SU-DHL-6 (cell line): ENCODE results near the gene CH25H.

ENCODE experiments used
- H2AFZ ChIP-seq: fragments of 200-600 bp; sonication (generic); 2 replicates; pipeline ENCODE4 v1.6.1; 2014; ENCODE audit warnings: low read depth, mild to moderate bottlenecking, moderate library complexity, mixed read lengths, antibody characterized with exemption, low read length; ENCODE audit not compliant: severe bottlenecking
- H3F3A ChIP-seq: fragments of 200-600 bp; shearing (Covaris generic); 2 replicates; pipeline ENCODE4 v1.6.0; 2016; ENCODE audit warnings: antibody characterized with exemption, mild to moderate bottlenecking; ENCODE audit not compliant: insufficient read depth
- H3K27ac ChIP-seq: fragments of 200-600 bp; sonication (generic); 2 replicates; pipeline ENCODE4 v1.5.1; 2016; ENCODE audit warnings: low read depth, mild to moderate bottlenecking, low read length, moderate library complexity, mixed read lengths
- H3K27me3 ChIP-seq: fragments of 200-600 bp; sonication (generic), shearing (Covaris generic); 2 replicates; pipeline ENCODE4 v1.6.0; 2014; ENCODE audit warnings: mild to moderate bottlenecking, low read length
- H3K36me3 ChIP-seq: fragments of 200-600 bp; sonication (generic); 2 replicates; pipeline ENCODE4 v1.6.1; 2014; ENCODE audit warnings: mild to moderate bottlenecking, low read length, mixed read lengths
- H3K4me2 ChIP-seq: fragments of 300-600, 200-600 bp; shearing (Covaris generic), sonication (generic); 2 replicates; pipeline ENCODE4 v1.6.0; 2014; ENCODE audit warnings: low read length, low read depth, mild to moderate bottlenecking; ENCODE audit not compliant: poor library complexity, severe bottlenecking
- H3K4me3 ChIP-seq: fragments of 200-600 bp; sonication (generic); 2 replicates; pipeline ENCODE4 v1.5.1; 2014; ENCODE audit warnings: antibody characterized with exemption, low read length, mild to moderate bottlenecking, mixed read lengths; ENCODE audit not compliant: insufficient read depth, poor library complexity, severe bottlenecking
- H3K79me2 ChIP-seq: fragments of 200-600 bp; sonication (generic); 2 replicates; pipeline ENCODE4 v1.6.1; 2014; ENCODE audit warnings: mild to moderate bottlenecking, low read length, moderate library complexity; ENCODE audit not compliant: insufficient read depth
- H3K9ac ChIP-seq: fragments of 200-600 bp; sonication (generic); 2 replicates; pipeline ENCODE4 v1.7.0; 2014; ENCODE audit warnings: mild to moderate bottlenecking, low read length
- H3K9me2 ChIP-seq: fragments of 200-600 bp; sonication (generic); replicated peaks from 2 replicates; pipeline ENCODE4 v1.6.1; 2014; ENCODE audit warnings: low read length; ENCODE audit not compliant: insufficient read depth
- H3K9me3 ChIP-seq: fragments of 200-600 bp; sonication (generic); 2 replicates; pipeline ENCODE4 v1.6.1; 2014; ENCODE audit warnings: low read length, mixed read lengths; ENCODE audit not compliant: insufficient read depth
- H4K20me1 ChIP-seq: fragments of 200-600 bp; sonication (generic); 2 replicates; pipeline ENCODE4 v1.6.1; 2014; ENCODE audit warnings: low read depth, mild to moderate bottlenecking, antibody characterized with exemption, low read length, moderate library complexity, mixed read lengths
- CTCF ChIP-seq: fragments of 200-600 bp; sonication (generic); IDR thresholded peaks from one replicate; pipeline ENCODE4 v1.5.1; 2017; ENCODE audit warnings: antibody characterized with exemption, mild to moderate bottlenecking, low read length, moderate library complexity; ENCODE audit not compliant: insufficient read depth, poor library complexity, severe bottlenecking
- EZH2phosphoT487 ChIP-seq: fragments of 200-600 bp; sonication (generic), shearing (Covaris generic); conservative IDR thresholded peaks from 2 replicates; pipeline ENCODE4 v1.6.1; 2018; ENCODE audit warnings: mild to moderate bottlenecking, antibody characterized with exemption, low read length, moderate library complexity, mixed read lengths

The CH25H gene

GRCh38 chr10:89228962-89229361, 21.8 kb upstream of the CH25H start:
- no peaks in the 10 kb centered on the region for H3K36me3 ChIP-seq
- no peaks in the 10 kb centered on the region for H3F3A ChIP-seq
- no peaks in the 10 kb centered on the region for H3K9me2 ChIP-seq
- H4K20me1 ChIP-seq: no peaks in the 10 kb centered on the region
- H2AFZ ChIP-seq: no peak overlapping the region
- no peak overlapping the region for H3K27ac ChIP-seq
- no peaks in the 10 kb centered on the region for H3K9me3 ChIP-seq
- H3K4me2 ChIP-seq: no peak overlapping the region
- H3K79me2 ChIP-seq: no peaks in the 10 kb centered on the region
- no peaks in the 10 kb centered on the region for H3K27me3 ChIP-seq
- TF ChIP-seq CTCF: no peak
- TF ChIP-seq EZH2phosphoT487: no peak
- H3K4me3 ChIP-seq: no peak overlapping the region
- no peak overlapping the region for H3K9ac ChIP-seq

- H3K9ac ChIP-seq: no peak overlapping the region
- H3K36me3 ChIP-seq: no peaks in the 10 kb centered on the region
- H3K27ac ChIP-seq: no peak overlapping the region
- H3K27me3 ChIP-seq: no peaks in the 10 kb centered on the region
- no peaks in the 10 kb centered on the region for H4K20me1 ChIP-seq
- no peaks in the 10 kb centered on the region for H3K79me2 ChIP-seq
- H2AFZ ChIP-seq: no peak overlapping the region
- no peaks in the 10 kb centered on the region for H3K9me2 ChIP-seq
- no peaks in the 10 kb centered on the region for H3K9me3 ChIP-seq
- H3K4me2 ChIP-seq: no peak overlapping the region
- no peaks in the 10 kb centered on the region for H3F3A ChIP-seq
- TF ChIP-seq EZH2phosphoT487: no peak
- no peak for TF ChIP-seq CTCF
- no peak overlapping the region for H3K4me3 ChIP-seq
These were observed 21.0 kb upstream of the CH25H start for GRCh38 chr10:89228146-89228545.

GRCh38 chr10:89226891-89227290, 19.8 kb upstream of the CH25H start:
- Histone ChIP-seq H3K4me3 (no peak overlapping the region), H2AFZ (no peak overlapping the region), H3K27me3 (no peaks in the 10 kb centered on the region), H3K9me2 (no peaks in the 10 kb centered on the region), H3F3A (no peaks in the 10 kb centered on the region), H3K79me2 (no peaks in the 10 kb centered on the region), H4K20me1 (no peaks in the 10 kb centered on the region), H3K9me3 (no peaks in the 10 kb centered on the region), H3K36me3 (no peaks in the 10 kb centered on the region), H3K9ac (no peak overlapping the region), H3K27ac (no peak overlapping the region), H3K4me2 (no peak overlapping the region)
- TF ChIP-seq CTCF: no peak
- no peak for TF ChIP-seq EZH2phosphoT487
